Raji (cell line): ENCODE results near the gene GSC2.

Source experiments
- POLR2A ChIP-seq: IDR thresholded peaks from 2 replicates; pipeline ENCODE4 v1.6.1; 2011; ENCODE audit warnings: low read depth, low read length, control low read depth; ENCODE audit not compliant: insufficient read depth

Gene GSC2

DNA sequence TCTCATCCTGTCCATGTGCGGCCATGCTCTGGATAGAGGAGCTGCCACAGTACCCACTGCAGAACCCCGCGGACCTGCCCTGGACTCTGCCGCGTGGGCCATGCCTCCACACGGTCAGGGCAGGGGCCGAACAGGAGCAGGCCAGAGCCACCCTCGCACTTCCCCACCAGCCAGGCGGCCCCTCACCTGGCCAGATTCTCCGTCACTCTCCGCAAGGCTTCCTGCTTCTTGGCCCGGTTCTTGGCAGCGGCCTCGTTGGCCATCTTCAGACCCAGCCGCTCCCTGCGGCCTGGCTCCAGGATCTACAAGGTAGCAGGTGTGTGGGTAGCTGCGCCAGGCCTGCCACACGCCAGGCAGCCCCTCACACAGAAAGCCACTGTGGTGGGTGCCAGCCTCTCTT, 15.2 kb downstream of the GSC2 start:
- TF ChIP-seq POLR2A: no peak

DNA sequence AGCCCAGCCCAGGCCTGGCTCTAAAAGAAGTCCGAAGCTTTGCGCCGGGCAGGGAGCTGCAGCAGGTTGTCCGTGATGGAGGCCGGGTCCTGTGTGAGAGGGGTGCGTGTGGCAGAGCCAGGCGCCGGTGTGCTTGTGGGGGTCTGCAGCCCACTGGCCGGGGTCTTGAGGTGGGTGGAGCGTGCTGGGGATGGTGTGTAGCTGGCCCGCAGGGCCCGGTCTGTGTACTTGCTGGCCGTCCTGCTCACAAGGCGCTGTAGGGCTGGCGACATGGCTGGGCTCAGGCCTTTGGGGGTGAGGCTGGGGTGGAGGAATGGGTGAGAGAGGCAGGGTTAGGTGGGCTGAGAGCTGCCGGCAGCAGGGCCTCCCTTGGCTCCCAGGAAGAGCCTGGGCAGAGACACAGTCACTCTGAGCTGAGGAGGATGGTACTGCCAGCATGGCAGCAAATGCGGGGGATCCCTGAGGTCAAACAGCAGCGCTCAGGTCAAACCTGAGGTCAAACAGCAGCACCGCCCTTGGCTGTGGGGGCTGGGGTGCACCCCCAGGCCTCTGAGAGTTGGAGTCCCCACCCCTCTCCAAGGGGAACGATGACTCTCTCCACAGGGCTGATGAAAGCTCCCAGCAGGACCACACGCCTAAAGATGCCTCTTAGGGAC, 15.8 kb downstream of the GSC2 start:
- TF ChIP-seq POLR2A: no peak

GRCh38 chr22:19133561-19133960, 16.5 kb downstream of the GSC2 start:
- TF ChIP-seq POLR2A: no peak

- TF ChIP-seq POLR2A: no peak
Observed at GRCh38 chr22:19132693-19133400, 17.2 kb downstream of the GSC2 start.

GRCh38 chr22:19132153-19132552, 17.9 kb downstream of the GSC2 start:
- TF ChIP-seq POLR2A: no peak

GRCh38 chr22:19131685-19132015, 18.4 kb downstream of the GSC2 start:
- no peak for TF ChIP-seq POLR2A

DNA sequence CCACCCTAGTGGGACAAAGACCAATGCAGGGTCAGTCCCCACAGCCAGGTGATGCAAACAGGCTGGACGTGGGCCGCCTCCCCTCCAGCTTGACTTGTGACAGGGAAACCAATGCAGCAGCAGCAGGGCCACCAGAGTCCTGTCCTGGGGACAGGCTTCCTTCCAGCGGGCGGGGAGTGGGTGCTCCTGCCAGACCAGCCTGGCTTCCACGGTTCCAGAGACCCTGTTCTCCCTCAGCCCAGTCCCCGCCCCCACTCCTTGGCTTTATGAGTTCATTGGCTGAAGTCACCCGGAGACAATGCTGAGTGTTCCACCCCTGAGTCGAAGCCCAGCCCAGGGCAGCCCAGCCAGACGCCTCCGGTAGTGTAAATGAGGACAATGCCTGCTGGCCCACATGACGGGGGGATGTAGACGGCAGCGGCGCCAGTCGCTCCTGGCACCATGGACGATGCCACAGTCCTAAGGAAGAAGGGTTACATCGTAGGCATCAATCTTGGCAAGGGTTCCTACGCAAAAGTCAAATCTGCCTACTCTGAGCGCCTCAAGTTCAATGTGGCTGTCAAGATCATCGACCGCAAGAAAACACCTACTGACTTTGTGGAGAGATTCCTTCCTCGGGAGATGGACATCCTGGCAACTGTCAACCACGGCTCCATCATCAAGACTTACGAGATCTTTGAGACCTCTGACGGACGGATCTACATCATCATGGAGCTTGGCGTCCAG, 19.0 kb downstream of the GSC2 start, which contains the start of gene TSSK2:
Gene TSSK2, plus strand, starts transcription at position 350 of the 726 bp plus-strand sequence. Its CDS starts 92 bp downstream, at position 442.
- TF ChIP-seq POLR2A: no peak

GRCh38 chr22:19129871-19130270, 20.2 kb downstream of the GSC2 start:
- no peak for TF ChIP-seq POLR2A

DNA sequence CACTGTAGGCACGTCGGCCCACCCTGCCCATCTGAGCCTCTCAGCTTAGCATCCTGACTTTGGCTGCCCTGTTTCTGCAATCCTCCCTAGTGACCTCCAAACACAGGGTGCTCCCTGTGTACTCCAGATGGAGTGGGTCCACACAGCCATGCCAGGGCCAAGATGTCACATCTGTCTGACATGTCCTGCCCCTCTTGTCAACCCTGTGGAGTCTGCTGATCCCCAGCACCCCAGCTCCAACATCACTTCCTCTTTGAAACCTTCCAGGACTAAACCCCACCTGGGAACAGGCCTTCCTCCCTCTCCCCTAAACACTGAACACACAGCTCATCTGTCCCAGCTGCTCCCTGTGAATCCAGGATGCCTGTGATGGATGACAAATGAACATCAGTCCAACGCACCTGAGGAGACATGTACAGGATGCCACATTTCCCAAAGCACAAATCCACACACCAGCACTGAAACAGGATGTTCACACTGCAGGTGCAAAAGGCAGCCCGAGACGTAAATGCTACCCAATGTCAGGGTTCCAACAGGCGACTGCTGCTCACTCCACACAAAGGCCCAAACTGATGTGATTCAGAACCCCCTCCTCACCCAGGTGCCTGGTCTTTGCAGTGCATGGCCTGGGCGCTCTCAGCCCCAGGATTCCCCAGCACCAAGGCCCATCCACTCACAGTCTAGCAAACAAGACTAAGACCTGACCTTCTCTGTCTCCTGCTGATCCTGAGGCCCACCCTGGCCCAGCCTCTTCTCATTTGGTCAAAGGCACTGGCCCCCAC, 21.0 kb downstream of the GSC2 start:
- TF ChIP-seq POLR2A: no peak

DNA sequence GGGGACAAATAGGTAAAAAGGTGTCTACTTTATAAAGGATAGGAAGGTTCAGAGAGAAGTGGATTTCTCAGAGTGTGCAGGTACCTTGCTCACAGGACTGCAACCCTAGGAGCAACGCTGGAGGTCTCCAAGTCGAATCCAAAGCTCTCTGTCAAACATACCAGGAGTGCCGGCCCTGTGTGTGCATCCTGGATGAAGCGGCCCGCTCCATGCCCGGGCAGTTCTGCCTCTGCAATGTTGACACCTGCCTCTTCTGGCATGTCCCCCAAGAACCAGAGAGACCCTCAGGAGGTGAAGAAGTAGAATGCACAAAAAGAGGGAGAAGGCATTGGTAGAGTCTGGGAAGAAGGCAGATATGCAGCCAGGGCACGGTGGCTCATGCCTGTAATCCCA, 22.1 kb downstream of the GSC2 start:
- no peak for TF ChIP-seq POLR2A

DNA sequence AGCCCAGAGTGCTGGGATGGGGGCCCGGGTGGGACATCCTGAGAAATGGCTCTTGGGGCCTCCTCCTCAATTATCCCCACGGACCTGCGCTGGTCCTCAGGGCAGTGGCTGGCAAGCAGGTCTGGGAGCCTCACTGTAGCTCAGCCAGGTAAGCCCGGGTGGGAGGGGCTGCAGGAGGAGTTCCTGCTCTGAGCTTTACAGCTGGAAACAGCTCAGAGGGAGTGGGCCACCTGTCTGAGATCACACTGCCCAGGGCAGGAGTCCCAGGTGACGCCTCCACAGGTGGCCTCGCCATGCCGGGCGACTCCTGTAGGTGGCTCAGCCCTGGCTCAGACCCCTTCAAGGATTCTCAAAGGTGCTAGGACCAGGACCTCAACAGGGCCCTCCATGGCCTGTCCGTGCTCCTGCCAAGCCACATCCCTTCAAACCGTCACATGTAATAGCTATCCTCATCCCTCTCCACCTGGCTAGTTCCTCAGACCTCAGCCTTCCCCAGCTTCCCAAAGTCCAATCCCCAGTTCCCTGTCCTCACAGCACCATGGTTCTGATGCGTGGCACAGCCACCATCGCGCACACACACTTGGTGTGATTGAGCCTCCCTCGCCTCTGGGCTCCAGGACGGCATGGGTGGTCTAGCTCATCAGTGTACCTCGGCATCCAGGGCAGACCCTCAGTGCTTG, 22.6 kb downstream of the GSC2 start:
- TF ChIP-seq POLR2A: no peak

DNA sequence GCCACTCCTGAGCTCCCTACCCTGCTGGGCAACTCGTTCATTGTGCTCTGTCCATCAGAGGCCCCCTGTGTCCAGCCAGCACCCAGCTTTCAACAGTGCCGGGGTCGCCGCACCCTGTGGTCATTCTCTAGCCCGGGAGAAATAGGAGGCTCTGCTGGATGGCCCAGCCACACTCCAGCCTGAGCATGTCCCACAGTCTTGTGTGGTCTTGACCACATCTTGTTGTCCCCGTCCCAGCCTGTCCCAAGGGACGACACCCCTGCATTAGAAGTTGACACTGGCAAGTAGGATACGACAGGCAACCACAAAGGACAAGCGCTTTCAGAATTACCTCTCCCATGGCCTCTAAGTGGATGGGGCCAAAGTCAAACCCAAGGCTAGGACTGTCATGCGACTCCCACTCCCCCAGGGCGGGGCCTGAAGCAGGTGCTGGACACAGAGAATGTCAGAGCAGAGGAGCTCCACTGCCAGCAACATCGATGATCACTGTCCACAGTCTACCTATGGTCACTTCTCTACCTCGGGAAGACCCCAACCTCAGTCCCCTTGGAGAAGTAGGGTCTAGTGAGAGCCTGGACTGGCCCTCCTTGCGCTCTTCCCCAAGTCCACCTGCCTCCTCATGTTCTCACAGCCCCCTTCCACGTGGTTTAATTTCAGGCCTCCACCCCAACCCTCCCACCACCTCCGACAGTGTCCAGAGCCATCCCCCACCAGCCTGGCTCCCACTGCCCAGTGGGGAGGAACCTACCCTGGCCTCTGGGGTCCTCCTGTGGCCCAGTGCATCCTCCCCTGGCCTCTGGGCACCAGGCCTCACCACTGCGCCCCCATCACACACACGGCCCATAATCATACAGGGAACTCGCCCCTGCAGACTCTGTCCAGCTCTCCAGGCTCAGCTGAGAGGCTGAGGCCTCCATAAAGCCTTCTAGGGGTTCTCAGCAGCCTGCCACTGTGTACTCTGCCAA, 23.5 kb downstream of the GSC2 start:
- TF ChIP-seq POLR2A: no peak

- TF ChIP-seq POLR2A: no peak
Observed at GRCh38 chr22:19125474-19126308, 24.4 kb downstream of the GSC2 start.
